Glutamatergic neuron (in vitro differentiated cells): Measurements from ENCODE around the gene GLCCI1. TPM values are rescaled to one million over a fixed set of nuclear protein-coding genes. Genes with fewer than 3 reads are reported as not detected.

Source experiments
- DNase-seq: peaks from one replicate; pipeline ENCODE4 v3.0.0; 2022
- H3K27ac Mint-ChIP-seq: one replicate; pipeline ENCODE4 v1.8.0; 2020; ENCODE audit warnings: mild to moderate bottlenecking, mixed read lengths, inconsistent platforms; ENCODE audit not compliant: unreplicated experiment
- H3K27me3 Mint-ChIP-seq: one replicate; pipeline ENCODE4 v1.8.0; 2020; ENCODE audit warnings: mild to moderate bottlenecking, moderate library complexity, mixed read lengths, inconsistent platforms; ENCODE audit not compliant: unreplicated experiment
- H3K36me3 Mint-ChIP-seq: one replicate; pipeline ENCODE4 v1.8.0; 2020; ENCODE audit warnings: mild to moderate bottlenecking, mixed read lengths, inconsistent platforms; ENCODE audit not compliant: unreplicated experiment
- H3K4me1 Mint-ChIP-seq: one replicate; pipeline ENCODE4 v1.8.0; 2020; ENCODE audit warnings: mild to moderate bottlenecking, low read depth, mixed read lengths, inconsistent platforms; ENCODE audit not compliant: unreplicated experiment
- H3K4me3 Mint-ChIP-seq: one replicate; pipeline ENCODE4 v1.8.0; 2020; ENCODE audit warnings: mild to moderate bottlenecking, mixed read lengths, inconsistent platforms; ENCODE audit not compliant: unreplicated experiment
- H3K9me3 Mint-ChIP-seq: one replicate; pipeline ENCODE4 v1.8.0; 2020; ENCODE audit warnings: mild to moderate bottlenecking, moderate library complexity, mixed read lengths, inconsistent platforms; ENCODE audit not compliant: unreplicated experiment
- total RNA-seq: library from RNA; stranded (reverse); fragmentation: NEBNext Ultra II Directional; extraction: Animal tissue kit (Norgen Biotek cat#: 25700); gene quantifications from one replicate; pipeline ENCODE4 v1.2.1, GENCODE V29; 2021; ENCODE audit not compliant: unreplicated experiment
- TF ChIP-seq, protein P1 (sequence below): fragments of 200-600 bp; sonication (generic); IDR thresholded peaks from one replicate; pipeline ENCODE4 v1.5.0; 2021; ENCODE audit not compliant: partially characterized antibody, unreplicated experiment

The GLCCI1 gene
- total RNA-seq, 1 donor from 2014 or later: 30.7 TPM

DNA sequence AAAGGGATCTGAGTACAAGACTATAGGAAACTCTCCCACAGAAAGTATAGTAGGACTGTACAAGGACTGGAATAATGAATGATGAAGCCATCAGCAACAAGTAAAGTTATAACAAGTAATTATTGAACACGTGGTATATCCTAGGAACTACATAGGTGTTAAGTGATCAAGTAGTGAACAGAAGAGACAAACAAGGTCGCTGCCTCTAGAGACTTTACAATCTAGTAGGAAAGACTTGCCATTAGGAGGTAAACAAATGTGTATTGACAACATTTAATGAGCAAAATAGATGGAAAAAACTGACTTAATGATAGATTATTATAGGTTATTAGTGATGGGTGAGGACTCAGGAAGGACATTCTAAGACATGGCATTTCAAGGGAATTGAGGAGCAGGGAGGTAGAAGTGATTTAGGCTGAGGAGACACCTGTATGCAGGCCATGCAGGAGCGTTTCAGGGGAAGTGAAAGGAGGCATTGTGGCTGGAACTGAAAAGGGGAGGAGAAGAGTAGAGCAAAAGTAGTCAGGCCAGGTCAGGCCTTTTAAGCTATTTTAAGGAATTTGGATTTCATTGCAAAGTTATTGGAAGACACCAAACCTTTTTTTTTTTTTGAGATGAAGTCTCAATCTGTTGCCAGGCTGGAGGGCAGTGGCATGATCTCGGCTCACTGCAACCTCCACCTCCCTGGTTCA is 8.5 kb upstream of the GLCCI1 start:
- H3K4me1 Mint-ChIP-seq: peaks cover 2% of the 10 kb centered on the region
- no peak for DNase-seq
- no peak overlapping the region for H3K4me3 Mint-ChIP-seq
- TF ChIP-seq, protein P1, sequence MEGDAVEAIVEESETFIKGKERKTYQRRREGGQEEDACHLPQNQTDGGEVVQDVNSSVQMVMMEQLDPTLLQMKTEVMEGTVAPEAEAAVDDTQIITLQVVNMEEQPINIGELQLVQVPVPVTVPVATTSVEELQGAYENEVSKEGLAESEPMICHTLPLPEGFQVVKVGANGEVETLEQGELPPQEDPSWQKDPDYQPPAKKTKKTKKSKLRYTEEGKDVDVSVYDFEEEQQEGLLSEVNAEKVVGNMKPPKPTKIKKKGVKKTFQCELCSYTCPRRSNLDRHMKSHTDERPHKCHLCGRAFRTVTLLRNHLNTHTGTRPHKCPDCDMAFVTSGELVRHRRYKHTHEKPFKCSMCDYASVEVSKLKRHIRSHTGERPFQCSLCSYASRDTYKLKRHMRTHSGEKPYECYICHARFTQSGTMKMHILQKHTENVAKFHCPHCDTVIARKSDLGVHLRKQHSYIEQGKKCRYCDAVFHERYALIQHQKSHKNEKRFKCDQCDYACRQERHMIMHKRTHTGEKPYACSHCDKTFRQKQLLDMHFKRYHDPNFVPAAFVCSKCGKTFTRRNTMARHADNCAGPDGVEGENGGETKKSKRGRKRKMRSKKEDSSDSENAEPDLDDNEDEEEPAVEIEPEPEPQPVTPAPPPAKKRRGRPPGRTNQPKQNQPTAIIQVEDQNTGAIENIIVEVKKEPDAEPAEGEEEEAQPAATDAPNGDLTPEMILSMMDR: no peak
- H3K9me3 Mint-ChIP-seq: peaks cover 2% of the 10 kb centered on the region
- no peaks in the 10 kb centered on the region for H3K27me3 Mint-ChIP-seq
- no peaks in the 10 kb centered on the region for H3K36me3 Mint-ChIP-seq
- no peak overlapping the region for H3K27ac Mint-ChIP-seq

DNA sequence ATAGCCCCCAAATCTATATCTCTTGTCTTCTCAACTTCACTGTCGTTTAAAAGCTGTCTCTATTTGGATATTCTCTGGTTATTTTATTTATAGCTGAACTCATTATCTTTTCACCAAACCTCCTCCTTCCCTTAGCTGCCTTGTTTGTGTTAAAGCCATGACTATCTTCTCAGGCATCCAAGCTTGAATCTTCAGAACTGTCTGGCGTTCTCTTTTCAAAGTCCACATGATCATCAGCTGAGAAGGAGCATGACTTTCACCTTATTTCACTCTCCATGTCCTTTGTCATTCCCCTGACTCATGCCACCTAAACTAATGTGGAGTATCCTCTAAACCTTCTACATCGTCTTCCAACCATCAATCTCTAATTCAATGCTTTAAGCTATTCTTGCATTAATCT is 5.7 kb upstream of the GLCCI1 start:
- TF ChIP-seq, protein P1: no peak
- no peak for DNase-seq
- Mint-ChIP-seq H3K27ac (no peak overlapping the region), H3K27me3 (no peaks in the 10 kb centered on the region), H3K4me1 (peaks cover 2% of the 10 kb centered on the region), H3K9me3 (peaks cover 2% of the 10 kb centered on the region), H3K36me3 (no peaks in the 10 kb centered on the region), H3K4me3 (no peak overlapping the region)

DNA sequence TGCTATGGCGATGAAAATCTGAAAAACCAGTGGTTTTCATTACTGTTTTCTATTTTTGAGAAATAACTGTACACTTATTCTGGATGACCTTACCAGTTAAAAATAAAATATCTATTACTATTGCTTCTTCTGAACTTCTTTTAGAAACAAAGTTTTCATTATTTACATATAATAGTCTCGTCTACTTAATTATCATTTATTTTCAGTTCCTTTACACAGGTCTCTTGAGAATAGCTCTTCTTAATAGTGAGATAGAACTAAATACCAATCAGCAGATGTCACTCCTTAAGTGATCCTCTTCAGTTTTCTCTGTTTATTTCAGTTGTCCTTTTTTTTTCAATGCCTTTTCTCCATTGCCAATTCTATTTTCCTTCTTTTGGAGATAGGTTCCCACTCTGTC is 4.3 kb upstream of the GLCCI1 start:
- Mint-ChIP-seq H3K27me3 (peaks cover 1% of the 10 kb centered on the region), H3K27ac (no peak overlapping the region), H3K4me3 (no peak overlapping the region), H3K36me3 (no peaks in the 10 kb centered on the region), H3K4me1 (peaks cover 2% of the 10 kb centered on the region), H3K9me3 (peaks cover 4% of the 10 kb centered on the region)
- no peak for DNase-seq
- TF ChIP-seq, protein P1: no peak

DNA sequence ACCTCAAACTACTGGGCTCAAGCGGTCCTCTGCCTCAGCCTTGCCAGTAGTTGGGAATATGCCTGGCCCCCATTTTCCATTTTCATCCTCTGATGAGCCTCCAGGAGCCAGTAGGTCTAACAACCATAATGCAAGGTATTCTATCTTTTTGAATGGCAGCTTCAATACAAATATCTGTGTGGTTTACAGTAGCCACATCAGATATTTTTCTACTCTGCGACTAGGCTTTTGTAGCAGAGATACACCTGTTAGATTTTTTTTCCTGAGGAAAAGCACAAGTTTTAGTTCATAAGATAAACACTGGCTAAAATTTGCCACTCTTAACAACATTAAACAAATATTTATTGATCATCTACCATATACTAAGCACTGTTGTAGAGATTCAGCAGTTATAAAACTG is 3.9 kb upstream of the GLCCI1 start:
- Mint-ChIP-seq H3K27me3 (peaks cover 1% of the 10 kb centered on the region), H3K4me1 (peaks cover 2% of the 10 kb centered on the region), H3K4me3 (no peak overlapping the region), H3K27ac (no peak overlapping the region), H3K9me3 (peaks cover 4% of the 10 kb centered on the region), H3K36me3 (no peaks in the 10 kb centered on the region)
- TF ChIP-seq, protein P1: no peak
- DNase-seq: no peak

DNA sequence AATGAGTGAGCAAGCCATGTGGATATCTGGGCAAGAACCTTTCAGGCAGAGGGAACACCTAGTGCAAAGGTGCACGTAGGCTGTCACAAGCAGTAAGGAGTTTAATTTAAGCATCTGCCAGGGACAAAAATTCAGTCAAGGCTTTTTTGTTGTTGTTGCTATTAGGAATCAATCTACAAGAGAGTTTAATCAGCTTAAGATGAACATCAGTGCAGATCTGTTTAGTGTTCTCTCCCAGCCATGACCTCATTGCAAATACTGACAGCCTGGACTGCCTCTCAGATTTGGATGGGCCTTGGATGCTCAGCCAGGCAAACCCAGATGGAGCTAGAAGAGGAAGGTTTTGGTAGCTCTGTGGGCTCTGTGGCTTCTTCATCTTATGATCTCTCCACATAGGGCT is 3.3 kb upstream of the GLCCI1 start:
- Mint-ChIP-seq H3K9me3 (peaks cover 4% of the 10 kb centered on the region), H3K36me3 (no peaks in the 10 kb centered on the region), H3K4me3 (no peak overlapping the region), H3K27me3 (peaks cover 1% of the 10 kb centered on the region), H3K4me1 (peaks cover 2% of the 10 kb centered on the region), H3K27ac (no peak overlapping the region)
- DNase-seq: no peak
- TF ChIP-seq, protein P1: no peak
